Stimulated activated naive CD8-positive, alpha-beta T cell treated with anti-CD3 and anti-CD28 coated beads, Interleukin-15, amount 100 ng/mL, for 72 hours (primary cell): ENCODE measurements around the gene NTPCR.
"Not testable (repeated sequence)": the region's sequence is repeated elsewhere in the genome, so short reads cannot be mapped to it uniquely, and the experiment has no call there.

Experiments
- ATAC-seq: fragments of 150-1000 bp; cut with Tn5 transposase; 2 replicates; pipeline ENCODE4 v1.10.0; 2021; ENCODE audit warnings: mild to moderate bottlenecking, moderate library complexity
- DNase-seq, 2 donors: peaks; one replicate each; pipeline ENCODE4 v3.0.0; 2021 to 2022
- H3K27ac Mint-ChIP-seq, 2 donors: one replicate each; pipeline ENCODE4 v1.8.0; 2022; ENCODE audit warnings: mild to moderate bottlenecking in 2 of 2, mixed read lengths in 2 of 2, moderate library complexity in 2 of 2
- H3K27me3 Mint-ChIP-seq: one replicate; pipeline ENCODE4 v1.8.0; 2022; ENCODE audit warnings: mixed read lengths
- H3K4me1 Mint-ChIP-seq: one replicate; pipeline ENCODE4 v1.8.0; 2022; ENCODE audit warnings: mild to moderate bottlenecking, mixed read lengths
- H3K4me3 Mint-ChIP-seq, 2 donors: one replicate each; pipeline ENCODE4 v1.8.0; 2022; ENCODE audit warnings: mild to moderate bottlenecking in 2 of 2, mixed read lengths in 2 of 2, moderate library complexity in 1 of 2
- H3K9me3 Mint-ChIP-seq, 2 donors: one replicate each; pipeline ENCODE4 v1.8.0; 2022; ENCODE audit warnings: mixed read lengths in 2 of 2

Gene NTPCR

DNA sequence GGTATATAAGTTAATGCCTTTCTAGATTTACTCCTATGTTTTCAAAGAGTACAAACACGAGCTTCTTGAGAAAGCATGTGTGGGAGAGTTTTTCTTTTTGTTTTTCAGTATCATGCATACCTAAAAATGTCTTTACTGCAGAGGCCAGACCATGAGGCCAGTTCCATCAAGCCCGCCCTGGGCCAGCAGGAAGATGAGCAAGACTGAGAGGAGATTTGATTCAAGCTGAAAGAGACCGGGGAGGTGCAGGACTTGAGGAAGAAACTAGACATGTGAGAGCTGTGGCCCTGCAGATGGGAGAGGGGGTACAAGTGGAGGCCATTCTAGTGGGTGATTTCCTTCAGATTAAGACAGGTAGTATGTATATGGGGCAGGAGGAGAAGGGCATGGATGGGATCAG, 33.4 kb upstream of the NTPCR start:
- Mint-ChIP-seq H3K27ac (peak overlapping the region in 1 of 2 donors; percentile 10), H3K4me1 (peaks cover 28% of the 10 kb centered on the region), H3K9me3 (peaks cover 4 to 8% of the 10 kb centered on the region in 2 donors), H3K27me3 (no peaks in the 10 kb centered on the region), H3K4me3 (no peak overlapping the region)
- DNase-seq = no peak
- ATAC-seq = no peak

GRCh38 chr1:232921381-232921780, 29.0 kb upstream of the NTPCR start:
- Mint-ChIP-seq H3K4me1 (peaks cover 51% of the 10 kb centered on the region), H3K27me3 (no peaks in the 10 kb centered on the region), H3K9me3 (peaks cover 4 to 8% of the 10 kb centered on the region in 2 donors), H3K27ac (no peak overlapping the region), H3K4me3 (no peak overlapping the region)
- DNase-seq (no peak), ATAC-seq (no peak)

DNA sequence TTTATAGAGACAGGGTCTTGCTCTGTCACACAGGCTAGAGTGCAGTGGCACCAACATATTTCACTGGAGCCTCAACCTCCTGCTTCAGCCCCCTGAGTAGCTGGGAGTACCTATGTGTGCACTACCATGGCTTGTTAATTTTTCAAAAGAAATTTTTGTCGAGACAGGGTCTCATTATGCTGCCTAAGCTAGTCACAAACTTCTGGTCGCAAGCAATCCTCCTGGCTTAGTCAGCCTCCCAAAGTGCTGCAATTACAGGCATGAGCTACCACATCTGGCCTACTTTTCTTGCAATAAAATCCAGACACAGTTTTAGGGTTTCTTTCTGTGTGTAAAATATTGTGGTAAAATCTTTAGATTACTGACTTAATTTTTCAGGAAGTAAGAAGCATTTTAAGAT, 27.9 kb upstream of the NTPCR start:
- H3K27me3 Mint-ChIP-seq = peaks cover 8% of the 10 kb centered on the region
- ATAC-seq = no peak
- no peak for DNase-seq
- no peak overlapping the region for H3K4me3 Mint-ChIP-seq
- peaks cover 45% of the 10 kb centered on the region for H3K4me1 Mint-ChIP-seq
- H3K27ac Mint-ChIP-seq = no peak overlapping the region
- H3K9me3 Mint-ChIP-seq = peaks cover 9 to 11% of the 10 kb centered on the region in 2 donors

DNA sequence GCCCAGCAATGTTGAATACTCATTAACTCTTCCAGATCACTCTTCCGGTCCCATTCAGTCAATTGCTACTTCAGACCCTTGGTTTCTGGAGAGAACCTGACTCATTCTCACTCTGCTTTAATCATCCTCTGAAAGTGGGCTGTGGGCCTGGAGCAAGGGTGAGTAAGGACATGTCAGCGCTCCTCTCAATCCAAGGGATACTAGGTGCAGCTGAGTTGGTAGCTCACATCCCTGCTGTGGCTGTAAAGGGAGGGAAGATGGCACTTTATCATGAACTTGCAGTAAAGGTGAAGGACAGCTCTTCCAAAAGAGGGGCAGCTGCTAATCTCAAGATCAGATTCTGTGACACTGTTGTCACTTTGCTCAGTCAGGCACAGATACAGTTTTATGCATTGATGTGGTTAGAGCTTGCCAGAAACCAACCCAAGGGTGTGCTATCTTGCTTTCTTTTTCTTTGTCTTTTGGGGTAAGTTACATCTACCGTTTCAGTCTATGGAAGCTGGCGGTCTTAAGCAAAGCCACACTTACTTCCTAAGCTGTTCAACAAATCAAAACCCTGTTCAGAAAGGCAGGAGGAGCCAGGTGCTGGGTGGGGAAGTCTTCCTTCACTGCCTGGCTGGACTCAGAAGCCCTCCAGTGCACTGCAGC, 26.5 kb upstream of the NTPCR start:
- H3K4me1 Mint-ChIP-seq = peaks cover 45% of the 10 kb centered on the region
- H3K4me3 Mint-ChIP-seq = peak overlapping the region; percentile 52 to 79
- ATAC-seq (peak; percentile 95), DNase-seq (peak; percentile 57 to 70)
- H3K9me3 Mint-ChIP-seq = peaks cover 8 to 11% of the 10 kb centered on the region in 2 donors
- H3K27me3 Mint-ChIP-seq = peaks cover 8% of the 10 kb centered on the region
- H3K27ac Mint-ChIP-seq = peak overlapping the region; percentile 9 to 90

DNA sequence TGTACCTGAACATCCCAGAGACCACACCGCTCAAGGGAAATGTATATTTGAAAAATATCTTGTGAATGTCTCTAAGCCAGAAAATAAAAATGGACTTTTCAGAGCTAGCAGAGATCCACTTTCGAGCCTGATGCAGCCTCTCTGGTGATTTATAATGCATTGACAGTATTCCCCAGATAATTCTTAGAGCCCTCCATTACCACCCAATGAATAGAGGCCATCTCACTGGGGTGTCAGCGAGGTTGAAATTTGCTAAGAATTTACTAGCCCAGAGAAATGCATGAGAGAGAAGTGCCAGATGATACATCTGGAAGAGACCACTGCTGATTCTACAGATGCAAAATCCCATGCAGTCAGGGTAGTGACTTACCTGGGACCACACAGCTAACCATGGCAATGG, 25.5 kb upstream of the NTPCR start:
- Mint-ChIP-seq H3K4me3 (peak overlapping the region in 1 of 2 donors; percentile 12), H3K4me1 (peaks cover 45% of the 10 kb centered on the region), H3K27ac (no peak overlapping the region), H3K9me3 (peaks cover 8 to 11% of the 10 kb centered on the region in 2 donors), H3K27me3 (peaks cover 16% of the 10 kb centered on the region)
- DNase-seq (no peak), ATAC-seq (no peak)

DNA sequence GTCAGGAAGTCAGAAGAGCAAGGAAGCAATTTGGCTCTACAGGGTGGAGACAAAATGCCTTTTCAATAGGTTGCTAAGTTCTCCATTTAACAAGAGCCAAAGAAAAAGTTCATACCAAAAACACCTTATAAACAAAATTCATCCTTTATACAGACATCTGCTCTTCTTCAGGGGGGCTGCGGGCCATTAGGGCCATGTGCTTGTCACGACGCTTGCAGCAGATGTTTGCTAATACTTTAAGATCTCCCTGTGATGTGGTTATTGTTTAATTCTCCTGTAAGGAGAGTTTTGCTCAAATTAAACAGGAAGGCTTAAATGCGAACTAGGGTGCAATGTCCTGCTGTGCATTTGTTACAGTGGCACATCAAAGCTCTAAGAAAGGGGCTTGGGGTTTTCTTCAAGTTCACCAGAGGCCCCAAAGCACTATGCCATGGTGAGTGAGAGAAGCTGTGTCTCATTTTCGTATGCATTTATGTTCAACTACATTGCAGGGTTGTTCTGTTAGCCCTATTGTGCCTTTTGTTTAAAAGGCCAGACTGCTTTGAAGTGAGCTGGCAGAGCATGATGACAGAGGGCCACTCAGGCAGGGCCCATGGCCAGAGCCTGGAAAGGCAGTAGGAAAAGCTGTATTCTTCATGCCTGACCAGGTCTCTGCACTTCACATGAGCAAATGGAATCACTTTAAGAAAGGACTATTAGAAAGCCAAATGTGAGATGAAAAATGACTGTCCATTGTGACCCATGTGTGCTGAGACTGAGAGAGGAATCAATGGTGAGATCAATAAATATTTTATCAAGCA, 24.8 kb upstream of the NTPCR start:
- Mint-ChIP-seq H3K4me3 (no peak overlapping the region), H3K4me1 (peaks cover 45% of the 10 kb centered on the region), H3K27ac (no peak overlapping the region), H3K9me3 (peaks cover 8 to 11% of the 10 kb centered on the region in 2 donors), H3K27me3 (peaks cover 16% of the 10 kb centered on the region)
- DNase-seq (no peak), ATAC-seq (no peak)

GRCh38 chr1:232927166-232927565, 23.2 kb upstream of the NTPCR start:
- ATAC-seq, H3K4me3 Mint-ChIP-seq, DNase-seq, H3K27ac Mint-ChIP-seq: not testable (repeated sequence)
- Mint-ChIP-seq H3K9me3 (peaks cover 7 to 19% of the 10 kb centered on the region in 2 donors), H3K4me1 (peaks cover 36% of the 10 kb centered on the region), H3K27me3 (peaks cover 16% of the 10 kb centered on the region)

GRCh38 chr1:232927830-232928505, 22.4 kb upstream of the NTPCR start:
- Mint-ChIP-seq H3K4me3 (no peak overlapping the region), H3K9me3 (peaks cover 7 to 19% of the 10 kb centered on the region in 2 donors), H3K4me1 (peaks cover 32% of the 10 kb centered on the region), H3K27me3 (peaks cover 16% of the 10 kb centered on the region), H3K27ac (no peak overlapping the region)
- no peak for ATAC-seq
- DNase-seq = no peak

- Mint-ChIP-seq H3K9me3 (peaks cover 0 to 11% of the 10 kb centered on the region in 2 donors), H3K4me1 (peaks cover 5% of the 10 kb centered on the region), H3K27ac (no peak overlapping the region), H3K4me3 (no peak overlapping the region), H3K27me3 (peaks cover 8% of the 10 kb centered on the region)
- DNase-seq (no peak), ATAC-seq (no peak)
Observed at GRCh38 chr1:232932486-232933425, 17.7 kb upstream of the NTPCR start.

GRCh38 chr1:232936941-232937340, 13.5 kb upstream of the NTPCR start:
- Mint-ChIP-seq H3K4me3 (no peak overlapping the region), H3K9me3 (peaks cover 0 to 11% of the 10 kb centered on the region in 2 donors), H3K27me3 (no peaks in the 10 kb centered on the region), H3K27ac (peak overlapping the region in 1 of 2 donors; percentile 27), H3K4me1 (peaks cover 21% of the 10 kb centered on the region)
- ATAC-seq (no peak), DNase-seq (no peak)

DNA sequence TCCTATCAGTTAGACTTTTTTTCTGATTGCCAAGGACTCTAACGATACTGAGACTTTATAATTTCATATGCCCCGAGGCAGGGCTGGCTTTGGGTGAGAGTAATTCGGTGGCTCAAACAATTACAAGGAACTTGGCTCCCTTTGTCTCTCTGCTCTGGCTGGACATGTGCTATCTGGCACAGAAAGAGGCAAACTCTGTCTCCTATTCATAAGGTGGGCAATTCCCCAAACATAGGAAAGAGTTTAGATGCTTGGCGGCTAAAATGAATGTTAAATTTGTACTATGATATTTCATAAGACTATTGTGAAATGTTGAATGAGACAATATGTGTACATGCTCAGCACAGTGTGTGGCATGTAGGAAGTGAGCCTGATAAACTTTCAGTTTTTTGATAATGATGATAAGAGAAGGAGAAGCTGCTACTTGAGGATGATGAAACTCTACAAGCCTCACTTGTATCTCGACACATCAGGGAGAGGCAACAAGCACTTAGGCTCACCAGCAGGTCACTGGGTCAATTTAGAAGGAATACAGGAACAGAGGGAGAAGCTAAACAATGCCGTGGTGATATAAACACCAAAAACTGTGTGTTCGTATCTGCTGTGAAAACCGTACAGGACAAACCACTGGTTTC, 12.6 kb upstream of the NTPCR start:
- Mint-ChIP-seq H3K4me1 (peaks cover 27% of the 10 kb centered on the region), H3K4me3 (no peak overlapping the region), H3K9me3 (peaks cover 0 to 11% of the 10 kb centered on the region in 2 donors), H3K27me3 (no peaks in the 10 kb centered on the region), H3K27ac (peak overlapping the region in 1 of 2 donors; percentile 27)
- ATAC-seq (no peak), DNase-seq (no peak)

- Mint-ChIP-seq H3K27ac (no peak overlapping the region), H3K27me3 (no peaks in the 10 kb centered on the region), H3K4me1 (peaks cover 38% of the 10 kb centered on the region), H3K9me3 (peaks cover 0 to 11% of the 10 kb centered on the region in 2 donors), H3K4me3 (no peak overlapping the region)
- DNase-seq (no peak), ATAC-seq (no peak)
Observed at GRCh38 chr1:232938926-232939325, 11.5 kb upstream of the NTPCR start.

DNA sequence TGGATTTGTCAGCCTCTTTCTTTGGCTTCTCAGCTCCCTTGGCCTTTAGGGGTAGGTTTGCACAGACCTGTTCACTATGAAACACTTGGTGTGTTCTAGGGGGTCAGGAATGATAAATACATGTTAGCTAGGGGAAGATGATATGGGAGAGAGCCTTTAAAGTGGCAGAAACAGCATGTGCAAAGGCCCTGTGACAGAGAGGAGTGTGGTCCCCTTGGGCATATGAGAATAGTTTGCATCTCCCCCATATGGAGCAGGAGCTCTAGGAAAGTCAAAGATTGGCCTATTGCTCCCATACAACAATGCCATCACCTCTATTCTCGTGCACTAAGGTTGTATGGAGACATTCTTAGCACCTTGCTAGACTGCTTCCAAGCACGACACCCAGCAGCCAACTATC, 10.7 kb upstream of the NTPCR start:
- H3K27me3 Mint-ChIP-seq = no peaks in the 10 kb centered on the region
- H3K4me3 Mint-ChIP-seq = no peak overlapping the region
- ATAC-seq (no peak), DNase-seq (no peak)
- peaks cover 46% of the 10 kb centered on the region for H3K4me1 Mint-ChIP-seq
- peak overlapping the region in 1 of 2 donors; percentile 49 for H3K27ac Mint-ChIP-seq
- peaks cover 0 to 11% of the 10 kb centered on the region in 2 donors for H3K9me3 Mint-ChIP-seq

GRCh38 chr1:232940262-232940661, 10.1 kb upstream of the NTPCR start:
- no peak for DNase-seq
- Mint-ChIP-seq H3K27me3 (no peaks in the 10 kb centered on the region), H3K27ac (no peak overlapping the region), H3K4me3 (no peak overlapping the region), H3K9me3 (peaks cover 0 to 11% of the 10 kb centered on the region in 2 donors), H3K4me1 (peaks cover 50% of the 10 kb centered on the region)
- no peak for ATAC-seq
